H9 (cell line): ENCODE results near the gene DOCK1. TPM values are rescaled to one million over a fixed set of nuclear protein-coding genes. Genes with fewer than 3 reads are reported as not detected.

Experiments
- DNase-seq: peaks from one replicate; pipeline ENCODE4 v3.0.0-alpha.2; 2017
- H2AFZ ChIP-seq: one replicate; pipeline ENCODE4 v1.6.1; 2013; ENCODE audit warnings: mild to moderate bottlenecking, low read length, control low read depth, moderate library complexity
- H2AK5ac ChIP-seq: 2 replicates; pipeline ENCODE4 v1.6.1; 2013; ENCODE audit warnings: low read length, control low read depth, mixed read lengths; ENCODE audit not compliant: insufficient read length
- H2BK120ac ChIP-seq: one replicate; pipeline ENCODE4 v1.6.1; 2013; ENCODE audit warnings: low read depth, mild to moderate bottlenecking, low read length, control low read depth, inconsistent platforms; ENCODE audit not compliant: poor library complexity, severe bottlenecking
- H2BK12ac ChIP-seq: 2 replicates; pipeline ENCODE4 v1.6.1; 2013; ENCODE audit warnings: low read length, control low read depth, mixed read lengths, low read depth; ENCODE audit not compliant: insufficient read length
- H2BK15ac ChIP-seq: 2 replicates; pipeline ENCODE4 v1.6.1; 2013; ENCODE audit warnings: low read depth, low read length, control low read depth
- H2BK20ac ChIP-seq: one replicate; pipeline ENCODE4 v1.6.1; 2013; ENCODE audit warnings: low read depth, mild to moderate bottlenecking, low read length, control low read depth, inconsistent platforms; ENCODE audit not compliant: poor library complexity, severe bottlenecking
- H2BK5ac ChIP-seq: 2 replicates; pipeline ENCODE4 v1.6.1; 2013; ENCODE audit warnings: low read length, control low read depth, mixed read lengths; ENCODE audit not compliant: insufficient read length
- H3K14ac ChIP-seq: 2 replicates; pipeline ENCODE4 v1.6.1; 2013; ENCODE audit warnings: low read length, control low read depth; ENCODE audit not compliant: insufficient read depth
- H3K18ac ChIP-seq: 2 replicates; pipeline ENCODE4 v1.6.1; 2013; ENCODE audit warnings: low read depth, mild to moderate bottlenecking, mixed read lengths, low read length, control low read depth; ENCODE audit not compliant: insufficient read length
- H3K23ac ChIP-seq: 2 replicates; pipeline ENCODE4 v1.6.1; 2013; ENCODE audit warnings: low read length, control low read depth, mixed read lengths, low read depth; ENCODE audit not compliant: insufficient read length
- H3K23me2 ChIP-seq: 2 replicates; pipeline ENCODE4 v1.6.1; 2013; ENCODE audit warnings: low read depth, mild to moderate bottlenecking, mixed read lengths, low read length, control low read depth; ENCODE audit not compliant: insufficient read length, poor library complexity, severe bottlenecking
- H3K27ac ChIP-seq: 2 replicates; pipeline ENCODE4 v1.5.1; 2013; ENCODE audit warnings: low read length, control low read depth, mixed read lengths, low read depth; ENCODE audit not compliant: insufficient read length
- H3K27me3 ChIP-seq: 2 replicates; pipeline ENCODE4 v1.6.1; 2013; ENCODE audit warnings: low read length, control low read depth, inconsistent platforms; ENCODE audit not compliant: insufficient read depth
- H3K4ac ChIP-seq: 2 replicates; pipeline ENCODE4 v1.6.1; 2013; ENCODE audit warnings: low read depth, mild to moderate bottlenecking, control low read depth, inconsistent platforms, low read length, moderate library complexity
- H3K4me1 ChIP-seq: 2 replicates; pipeline ENCODE4 v1.6.1; 2013; ENCODE audit warnings: low read length, control low read depth, inconsistent platforms; ENCODE audit not compliant: insufficient read depth
- H3K4me2 ChIP-seq: 2 replicates; pipeline ENCODE4 v1.6.1; 2013; ENCODE audit warnings: low read length, control low read depth, mixed read lengths; ENCODE audit not compliant: insufficient read length, insufficient read depth
- H3K56ac ChIP-seq: 2 replicates; pipeline ENCODE4 v1.6.1; 2013; ENCODE audit warnings: low read depth, mild to moderate bottlenecking, mixed read lengths, low read length, control low read depth; ENCODE audit not compliant: insufficient read length
- H3K79me1 ChIP-seq: 2 replicates; pipeline ENCODE4 v1.6.1; 2013; ENCODE audit warnings: low read depth, mild to moderate bottlenecking, moderate library complexity, low read length, control low read depth, inconsistent platforms; ENCODE audit not compliant: insufficient read depth, poor library complexity, severe bottlenecking
- H3K79me2 ChIP-seq: 2 replicates; pipeline ENCODE4 v1.6.1; 2013; ENCODE audit warnings: low read length, control low read depth, inconsistent platforms; ENCODE audit not compliant: insufficient read depth
- H3K9ac ChIP-seq: 2 replicates; pipeline ENCODE4 v1.6.1; 2013; ENCODE audit warnings: low read length, control low read depth, mixed read lengths; ENCODE audit not compliant: insufficient read length; ENCODE audit errors: extremely low read depth
- H3K9me3 ChIP-seq: one replicate; pipeline ENCODE4 v1.6.1; 2013; ENCODE audit warnings: low read depth, low read length, inconsistent platforms; ENCODE audit not compliant: control insufficient read depth
- H3T11ph ChIP-seq: one replicate; pipeline ENCODE4 v1.6.1; 2013; ENCODE audit warnings: mild to moderate bottlenecking, low read length, control low read depth, inconsistent platforms
- H4K20me1 ChIP-seq: one replicate; pipeline ENCODE4 v1.6.1; 2013; ENCODE audit not compliant: control insufficient read depth, insufficient read length, insufficient read depth
- H4K5ac ChIP-seq: 2 replicates; pipeline ENCODE4 v1.6.1; 2013; ENCODE audit warnings: low read depth, mild to moderate bottlenecking, mixed read lengths, low read length, control low read depth; ENCODE audit not compliant: insufficient read length
- H4K8ac ChIP-seq: replicated peaks from 2 replicates; pipeline ENCODE4 v1.6.1; 2013; ENCODE audit warnings: low read length, control low read depth, mixed read lengths, low read depth; ENCODE audit not compliant: insufficient read length
- H4K91ac ChIP-seq: 2 replicates; pipeline ENCODE4 v1.6.1; 2013; ENCODE audit warnings: low read depth, mild to moderate bottlenecking, moderate library complexity, mixed read lengths, low read length, control low read depth; ENCODE audit not compliant: insufficient read length
- H3K27ac Mint-ChIP-seq, 3 experiments: 2 replicates in 2 of 3; 3 replicates in 1 of 3; pipeline ENCODE4 v1.8.0; 2020 to 2021; ENCODE audit warnings: mixed read lengths in 3 of 3, mild to moderate bottlenecking in 1 of 3, moderate library complexity in 1 of 3
- H3K27me3 Mint-ChIP-seq: 2 replicates; pipeline ENCODE4 v1.8.0; 2021; ENCODE audit warnings: low read depth, mild to moderate bottlenecking, moderate library complexity, mixed read lengths
- H3K36me3 Mint-ChIP-seq, 3 experiments: 2 replicates in 2 of 3; 3 replicates in 1 of 3; pipeline ENCODE4 v1.8.0; 2020 to 2021; ENCODE audit warnings: low read depth in 3 of 3, mixed read lengths in 3 of 3; ENCODE audit not compliant: insufficient read depth in 1 of 3
- H3K4me1 Mint-ChIP-seq, 2 experiments: 2 replicates each; pipeline ENCODE4 v1.8.0; 2020; ENCODE audit warnings: mixed read lengths in 2 of 2
- H3K4me3 Mint-ChIP-seq, 2 experiments: 2 replicates in 1 of 2; 3 replicates in 1 of 2; pipeline ENCODE4 v1.8.0; 2020 to 2021; ENCODE audit warnings: mild to moderate bottlenecking in 2 of 2, mixed read lengths in 2 of 2, moderate library complexity in 1 of 2
- H3K9me3 Mint-ChIP-seq, 2 experiments: 2 replicates in 1 of 2; 3 replicates in 1 of 2; pipeline ENCODE4 v1.8.0; 2020; ENCODE audit warnings: mild to moderate bottlenecking in 2 of 2, mixed read lengths in 2 of 2, moderate library complexity in 1 of 2
- WGBS: extraction: QIAGEN DNeasy Blood & Tissue Kit; methylation state at CpG from one replicate; pipeline ENCODE4 v1.1.7; 2013; ENCODE audit warnings: missing lambda C conversion rate, low lambda C conversion rate, mixed read lengths; ENCODE audit not compliant: insufficient read length; ENCODE audit errors: extremely low coverage; 5-methylcytosine and 5-hydroxymethylcytosine counted together
- total RNA-seq: library from RNA; stranded (reverse); gene quantifications from 2 replicates; pipeline ENCODE4 v1.2.1, GENCODE V29; 2021
- TF ChIP-seq, protein P1 (sequence below): fragments of 200-600 bp; sonication (generic); conservative IDR thresholded peaks from 3 replicates; pipeline ENCODE4 v1.8.0; 2021; ENCODE audit warnings: antibody characterized with exemption, mild to moderate bottlenecking

DOCK1 gene
- total RNA-seq, 1 experiment from 2014 or later = 57.0 TPM

DNA sequence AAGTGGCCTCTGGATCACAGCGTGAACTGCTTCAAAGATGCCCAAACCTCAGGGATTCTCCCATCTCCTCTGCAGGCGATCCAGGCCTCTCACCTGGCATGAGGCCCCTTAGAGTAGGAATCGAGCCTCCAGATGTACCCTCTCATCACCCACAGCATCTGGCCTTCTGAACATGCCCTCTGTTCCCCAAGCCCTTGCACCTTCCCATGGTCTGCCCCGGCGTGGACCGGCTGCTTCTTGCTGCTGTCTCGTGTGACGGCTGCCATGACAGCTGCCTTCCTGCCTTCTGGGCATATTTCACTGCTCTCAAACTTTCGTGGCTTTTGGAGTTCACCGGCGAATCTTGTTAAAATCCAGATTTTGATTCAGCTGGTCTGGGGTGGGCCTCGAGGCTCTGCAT is 486.6 kb downstream of the DOCK1 start:
- no peak overlapping the region for H2AFZ ChIP-seq
- H2BK20ac ChIP-seq = no peak overlapping the region
- H4K5ac ChIP-seq = no peak overlapping the region
- no peaks in the 10 kb centered on the region for H3K9me3 Mint-ChIP-seq
- H3K9me3 ChIP-seq = no peaks in the 10 kb centered on the region
- no peaks in the 10 kb centered on the region for H3K27me3 Mint-ChIP-seq
- H2BK5ac ChIP-seq = no peak overlapping the region
- no peak overlapping the region for H2BK15ac ChIP-seq
- H3K4me1 Mint-ChIP-seq = peaks cover 18 to 20% of the 10 kb centered on the region in 2 experiments
- no peak overlapping the region for H2AK5ac ChIP-seq
- H3K36me3 Mint-ChIP-seq = peaks cover 7 to 13% (median 13%) of the 10 kb centered on the region in 3 experiments; a peak in 6 of 7 replicates
- no peak overlapping the region for H3T11ph ChIP-seq
- peaks cover 3% of the 10 kb centered on the region for H3K23me2 ChIP-seq
- H3K23ac ChIP-seq = no peak overlapping the region
- H3K79me2 ChIP-seq = no peaks in the 10 kb centered on the region
- no CpG with 5 or more reads among the region's 12 CpGs for WGBS
- no peak overlapping the region for H3K14ac ChIP-seq
- no peak overlapping the region for H3K56ac ChIP-seq
- no peak overlapping the region for H3K18ac ChIP-seq
- H3K27me3 ChIP-seq = no peaks in the 10 kb centered on the region
- H3K9ac ChIP-seq = no peak overlapping the region
- H3K79me1 ChIP-seq = no peaks in the 10 kb centered on the region
- H3K4ac ChIP-seq = no peak overlapping the region
- H3K4me1 ChIP-seq = peaks cover 6% of the 10 kb centered on the region; the same call in 1 of the 2 replicates
- no peak overlapping the region for H3K4me2 ChIP-seq
- H4K8ac ChIP-seq = no peak overlapping the region
- no peak overlapping the region for H3K4me3 Mint-ChIP-seq
- H2BK120ac ChIP-seq = no peak overlapping the region
- H2BK12ac ChIP-seq = no peak overlapping the region
- DNase-seq = no peak
- no peak overlapping the region for H3K27ac ChIP-seq
- no peak overlapping the region for H4K91ac ChIP-seq
- H3K27ac Mint-ChIP-seq = peak overlapping the region; percentile 3 to 46 (median 13); a peak in 3 of 7 replicates
- H4K20me1 ChIP-seq = no peaks in the 10 kb centered on the region
- TF ChIP-seq, protein P1, sequence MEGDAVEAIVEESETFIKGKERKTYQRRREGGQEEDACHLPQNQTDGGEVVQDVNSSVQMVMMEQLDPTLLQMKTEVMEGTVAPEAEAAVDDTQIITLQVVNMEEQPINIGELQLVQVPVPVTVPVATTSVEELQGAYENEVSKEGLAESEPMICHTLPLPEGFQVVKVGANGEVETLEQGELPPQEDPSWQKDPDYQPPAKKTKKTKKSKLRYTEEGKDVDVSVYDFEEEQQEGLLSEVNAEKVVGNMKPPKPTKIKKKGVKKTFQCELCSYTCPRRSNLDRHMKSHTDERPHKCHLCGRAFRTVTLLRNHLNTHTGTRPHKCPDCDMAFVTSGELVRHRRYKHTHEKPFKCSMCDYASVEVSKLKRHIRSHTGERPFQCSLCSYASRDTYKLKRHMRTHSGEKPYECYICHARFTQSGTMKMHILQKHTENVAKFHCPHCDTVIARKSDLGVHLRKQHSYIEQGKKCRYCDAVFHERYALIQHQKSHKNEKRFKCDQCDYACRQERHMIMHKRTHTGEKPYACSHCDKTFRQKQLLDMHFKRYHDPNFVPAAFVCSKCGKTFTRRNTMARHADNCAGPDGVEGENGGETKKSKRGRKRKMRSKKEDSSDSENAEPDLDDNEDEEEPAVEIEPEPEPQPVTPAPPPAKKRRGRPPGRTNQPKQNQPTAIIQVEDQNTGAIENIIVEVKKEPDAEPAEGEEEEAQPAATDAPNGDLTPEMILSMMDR = no peak
